Osteoblast (primary cell): ENCODE results near the gene APC2. TPM values are rescaled to one million over a fixed set of nuclear protein-coding genes. Genes with fewer than 3 reads are reported as not detected.

Experiments used
- DNase-seq: peaks from one replicate; pipeline ENCODE4 v3.0.0; 2011; ENCODE audit warnings: low spot score, mixed read lengths; ENCODE audit not compliant: insufficient read length; ENCODE audit errors: missing footprints
- H2AFZ ChIP-seq: 2 replicates; pipeline ENCODE4 v1.6.0; 2011; ENCODE audit warnings: mild to moderate bottlenecking, low read length
- H3K27ac ChIP-seq: 2 replicates; pipeline ENCODE4 v1.5.1; 2011; ENCODE audit warnings: mild to moderate bottlenecking, low read depth, low read length, moderate library complexity
- H3K27me3 ChIP-seq: 2 replicates; pipeline ENCODE4 v1.6.0; 2012; ENCODE audit warnings: mild to moderate bottlenecking, control low read depth, inconsistent platforms, low read length, moderate library complexity; ENCODE audit not compliant: insufficient read depth
- H3K36me3 ChIP-seq: 2 replicates; pipeline ENCODE4 v1.5.1; 2011; ENCODE audit warnings: mild to moderate bottlenecking, low read length, control low read depth, moderate library complexity; ENCODE audit not compliant: insufficient read depth
- H3K4me1 ChIP-seq: 2 replicates; pipeline ENCODE4 v1.5.1; 2011; ENCODE audit warnings: mild to moderate bottlenecking, low read length, control low read depth, moderate library complexity; ENCODE audit not compliant: insufficient read depth
- H3K4me2 ChIP-seq: 2 replicates; pipeline ENCODE4 v1.6.0; 2011; ENCODE audit warnings: mild to moderate bottlenecking, low read length; ENCODE audit not compliant: insufficient read depth
- H3K4me3 ChIP-seq: fragments of 200-600 bp; sonication (generic); 3 replicates; pipeline ENCODE4 v1.5.1; 2012; ENCODE audit warnings: mild to moderate bottlenecking, low read length, inconsistent platforms; ENCODE audit not compliant: insufficient read depth
- H3K79me2 ChIP-seq: 2 replicates; pipeline ENCODE4 v1.6.0; 2012; ENCODE audit warnings: mild to moderate bottlenecking, low read length, control low read depth, inconsistent platforms; ENCODE audit not compliant: insufficient read depth
- H3K9me3 ChIP-seq: 2 replicates; pipeline ENCODE4 v1.5.1; 2011; ENCODE audit warnings: low read depth, low read length, control low read depth
- H4K20me1 ChIP-seq: 2 replicates; pipeline ENCODE4 v1.6.0; 2012; ENCODE audit warnings: mild to moderate bottlenecking, low read length, control low read depth; ENCODE audit not compliant: insufficient read depth
- CTCF ChIP-seq: IDR thresholded peaks from 2 replicates; pipeline ENCODE4 v1.5.1; 2011; ENCODE audit warnings: mild to moderate bottlenecking, low read depth, low read length, moderate library complexity; ENCODE audit errors: extremely low read depth
- total RNA-seq: library from RNA; depleted of rRNA; stranded (reverse); fragments of >200 nt; gene quantifications from 2 replicates; pipeline ENCODE4 v1.2.3, GENCODE V29; 2012

Gene APC2
- total RNA-seq, 1 donor: 0.36 TPM

DNA sequence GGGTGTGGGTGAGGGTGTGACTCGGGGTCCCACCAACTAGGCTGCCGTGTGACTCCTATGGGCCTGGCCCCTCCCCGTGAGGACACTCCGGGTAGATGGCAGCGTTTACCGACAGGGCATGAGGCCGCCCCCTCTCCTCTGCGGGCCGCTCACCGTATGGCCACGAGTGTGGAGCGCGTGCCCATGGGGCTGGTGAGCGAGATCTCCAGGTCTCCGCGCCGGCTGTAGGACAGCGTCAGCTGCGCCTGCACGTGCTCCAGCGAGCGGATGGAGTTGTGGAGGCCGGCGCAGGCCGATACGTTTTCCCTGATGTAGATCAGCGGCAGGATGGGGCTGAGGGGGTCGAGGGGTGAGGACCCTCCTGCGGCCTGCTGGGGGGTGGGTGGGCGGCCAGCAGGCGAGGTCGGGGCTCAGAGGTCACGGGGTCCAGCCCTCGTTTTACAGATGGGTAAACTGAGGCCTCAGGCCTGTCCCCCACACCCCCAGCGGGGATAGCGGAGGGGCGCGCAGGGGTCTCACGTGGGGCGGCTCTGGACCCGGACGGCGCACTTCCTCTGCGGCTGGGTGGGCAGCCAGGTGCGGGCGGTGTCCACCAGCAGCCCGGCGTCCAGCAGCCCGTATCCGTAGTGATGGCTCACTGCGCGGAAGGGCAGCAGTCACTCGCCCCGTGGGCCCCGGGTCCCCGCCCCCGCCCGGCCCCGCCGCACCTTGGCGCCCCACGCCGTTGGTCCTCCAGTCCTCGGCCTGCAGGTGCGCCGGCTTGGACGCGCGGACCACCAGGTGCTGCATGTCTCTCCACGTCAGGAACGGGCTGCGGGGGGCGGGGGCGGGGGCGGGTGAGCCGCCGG lies 33.4 kb downstream of the APC2 start:
- no peak overlapping the region for H3K27ac ChIP-seq
- H3K9me3 ChIP-seq: no peaks in the 10 kb centered on the region
- no peak overlapping the region for H3K4me3 ChIP-seq
- no peaks in the 10 kb centered on the region for H4K20me1 ChIP-seq
- no peak overlapping the region for H3K4me2 ChIP-seq
- no peak overlapping the region for H2AFZ ChIP-seq
- no peaks in the 10 kb centered on the region for H3K27me3 ChIP-seq
- TF ChIP-seq CTCF: no peak
- H3K4me1 ChIP-seq: peaks cover 4% of the 10 kb centered on the region
- H3K79me2 ChIP-seq: peaks cover 6% of the 10 kb centered on the region
- DNase-seq: peak; percentile 73
- H3K36me3 ChIP-seq: no peaks in the 10 kb centered on the region

DNA sequence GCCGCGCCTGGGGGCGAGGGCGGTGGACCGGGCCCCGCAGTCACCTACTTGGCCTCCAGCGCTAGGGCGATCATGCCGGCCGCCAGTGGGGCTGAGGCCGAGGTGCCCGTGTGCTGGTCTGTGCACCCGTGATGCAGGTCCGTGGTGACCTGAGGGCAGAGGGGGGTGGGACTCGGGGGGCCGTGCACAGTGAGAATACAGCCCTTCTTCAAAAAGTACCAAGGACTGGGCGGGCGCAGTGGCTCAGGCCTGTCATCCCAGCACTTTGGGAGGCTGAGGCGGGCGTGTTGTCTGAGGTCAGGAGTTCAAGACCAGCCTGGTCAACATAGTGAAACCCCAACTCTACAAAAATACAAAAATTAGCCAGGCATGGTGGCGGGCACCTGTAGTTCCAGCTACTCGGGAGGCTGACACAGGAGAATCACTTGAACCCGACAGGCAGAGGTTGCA lies 34.1 kb downstream of the APC2 start:
- DNase-seq: no peak
- H3K9me3 ChIP-seq: no peaks in the 10 kb centered on the region
- H3K4me3 ChIP-seq: no peak overlapping the region
- peaks cover 4% of the 10 kb centered on the region for H3K4me1 ChIP-seq
- no peak overlapping the region for H2AFZ ChIP-seq
- no peaks in the 10 kb centered on the region for H4K20me1 ChIP-seq
- no peaks in the 10 kb centered on the region for H3K27me3 ChIP-seq
- no peaks in the 10 kb centered on the region for H3K36me3 ChIP-seq
- TF ChIP-seq CTCF: no peak
- H3K4me2 ChIP-seq: no peak overlapping the region
- H3K79me2 ChIP-seq: no peaks in the 10 kb centered on the region
- H3K27ac ChIP-seq: no peak overlapping the region

- Histone ChIP-seq H3K4me3 (no peak overlapping the region), H2AFZ (no peak overlapping the region), H4K20me1 (no peaks in the 10 kb centered on the region), H3K4me2 (no peak overlapping the region), H3K27ac (no peak overlapping the region), H3K36me3 (no peaks in the 10 kb centered on the region), H3K4me1 (no peaks in the 10 kb centered on the region), H3K9me3 (no peaks in the 10 kb centered on the region), H3K27me3 (peaks cover 8% of the 10 kb centered on the region), H3K79me2 (no peaks in the 10 kb centered on the region)
- TF ChIP-seq CTCF: no peak
- peak; percentile 76 for DNase-seq
Observed at GRCh38 chr19:1486720-1487575, 37.0 kb downstream of the APC2 start.
